OCI-LY7 (cell line): ENCODE results near the gene CPNE5.

Source experiments
- EZH2phosphoT487 ChIP-seq: fragments of 200-600 bp; sonication (generic); IDR thresholded peaks from 2 replicates; pipeline ENCODE4 v1.6.1; 2018; ENCODE audit warnings: low read depth, borderline replicate concordance, mild to moderate bottlenecking, mixed run types, antibody characterized with exemption, low read length, moderate library complexity, mixed read lengths
- TF ChIP-seq, protein P1 (sequence below): fragments of 200-600 bp; sonication (generic); conservative IDR thresholded peaks from 2 replicates; pipeline ENCODE4 v1.5.1; 2014; ENCODE audit warnings: mild to moderate bottlenecking, antibody characterized with exemption, low read length, moderate library complexity, mixed read lengths

DNA sequence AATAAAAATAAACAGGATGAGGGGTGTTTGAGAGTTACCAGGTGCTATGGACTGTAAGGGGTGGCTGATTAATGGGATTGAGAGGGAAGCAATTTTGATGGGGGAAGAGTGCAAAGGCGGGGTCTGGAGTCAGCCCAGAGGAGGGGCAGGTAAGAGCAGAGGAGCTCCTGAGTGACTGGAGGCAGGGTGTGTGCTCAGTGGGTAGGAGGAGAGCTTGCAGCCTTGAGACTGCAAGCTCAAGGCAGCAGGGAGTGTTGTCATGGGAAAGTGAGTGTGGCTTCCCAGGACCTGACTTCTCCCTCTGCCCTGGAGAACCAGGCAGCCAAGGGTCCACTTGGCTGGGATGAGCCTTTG is 87.4 kb downstream of the CPNE5 start:
- TF ChIP-seq, protein P1, sequence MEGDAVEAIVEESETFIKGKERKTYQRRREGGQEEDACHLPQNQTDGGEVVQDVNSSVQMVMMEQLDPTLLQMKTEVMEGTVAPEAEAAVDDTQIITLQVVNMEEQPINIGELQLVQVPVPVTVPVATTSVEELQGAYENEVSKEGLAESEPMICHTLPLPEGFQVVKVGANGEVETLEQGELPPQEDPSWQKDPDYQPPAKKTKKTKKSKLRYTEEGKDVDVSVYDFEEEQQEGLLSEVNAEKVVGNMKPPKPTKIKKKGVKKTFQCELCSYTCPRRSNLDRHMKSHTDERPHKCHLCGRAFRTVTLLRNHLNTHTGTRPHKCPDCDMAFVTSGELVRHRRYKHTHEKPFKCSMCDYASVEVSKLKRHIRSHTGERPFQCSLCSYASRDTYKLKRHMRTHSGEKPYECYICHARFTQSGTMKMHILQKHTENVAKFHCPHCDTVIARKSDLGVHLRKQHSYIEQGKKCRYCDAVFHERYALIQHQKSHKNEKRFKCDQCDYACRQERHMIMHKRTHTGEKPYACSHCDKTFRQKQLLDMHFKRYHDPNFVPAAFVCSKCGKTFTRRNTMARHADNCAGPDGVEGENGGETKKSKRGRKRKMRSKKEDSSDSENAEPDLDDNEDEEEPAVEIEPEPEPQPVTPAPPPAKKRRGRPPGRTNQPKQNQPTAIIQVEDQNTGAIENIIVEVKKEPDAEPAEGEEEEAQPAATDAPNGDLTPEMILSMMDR, result no peak
- no peak for TF ChIP-seq EZH2phosphoT487
